Measurements from ENCODE around the gene LBH.

- TF ChIP-seq CTCF (IDR thresholded peaks at IDR 0.05) (no peak), POLR2A (IDR thresholded peaks at IDR 0.05) (no peak)
Observed at GRCh38 chr2:30275256-30275655, 43.9 kb downstream of the LBH start.

Data from thyroid gland (tissue), 4 donors.